GM12872 (cell line): ENCODE measurements around the gene ARRB1.

Experiments
- CTCF ChIP-seq: IDR thresholded peaks from 3 replicates; pipeline ENCODE4 v1.5.1; 2011; ENCODE audit warnings: low read depth, mild to moderate bottlenecking, low read length, moderate library complexity; ENCODE audit not compliant: insufficient read depth

The ARRB1 gene

GRCh38 chr11:75380245-75380644, 28.8 kb upstream of the ARRB1 start:
- TF ChIP-seq CTCF: no peak

GRCh38 chr11:75376175-75376574, 24.7 kb upstream of the ARRB1 start:
- no peak for TF ChIP-seq CTCF

GRCh38 chr11:75375626-75376025, 24.2 kb upstream of the ARRB1 start:
- TF ChIP-seq CTCF: no peak

- TF ChIP-seq CTCF: no peak
These were observed 23.2 kb upstream of the ARRB1 start for GRCh38 chr11:75374646-75375045.

DNA sequence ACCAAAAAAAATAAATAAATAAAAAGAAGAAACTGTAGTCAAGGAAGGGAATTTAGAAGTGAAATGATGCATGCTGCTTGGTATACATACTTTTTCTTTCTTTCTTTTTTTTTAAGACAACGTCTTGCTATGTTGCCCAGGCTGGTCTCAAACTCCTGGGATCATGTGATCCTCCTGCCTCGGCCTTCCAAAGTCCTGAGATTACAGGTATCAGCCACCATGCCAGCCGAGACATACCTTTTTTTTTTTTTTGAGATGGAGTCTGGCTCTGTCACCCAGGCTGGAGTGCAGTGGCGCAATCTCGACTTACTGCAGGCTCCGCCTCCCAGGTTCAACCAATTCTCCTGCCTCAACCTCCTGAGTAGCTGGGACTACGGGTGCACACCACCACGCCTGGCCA, 21.7 kb upstream of the ARRB1 start:
- TF ChIP-seq CTCF: no peak

- no peak for TF ChIP-seq CTCF
These were observed 20.8 kb upstream of the ARRB1 start for GRCh38 chr11:75371949-75372876.

- no peak for TF ChIP-seq CTCF
These were observed 18.2 kb upstream of the ARRB1 start for GRCh38 chr11:75369560-75370255.
